ENCODE measurements around the gene KRT78. TPM values are rescaled to one million over a fixed set of nuclear protein-coding genes. Genes with fewer than 3 reads are reported as not detected.

KRT78 gene
- total RNA-seq, 1 donor from 2014 or later: not detected

DNA sequence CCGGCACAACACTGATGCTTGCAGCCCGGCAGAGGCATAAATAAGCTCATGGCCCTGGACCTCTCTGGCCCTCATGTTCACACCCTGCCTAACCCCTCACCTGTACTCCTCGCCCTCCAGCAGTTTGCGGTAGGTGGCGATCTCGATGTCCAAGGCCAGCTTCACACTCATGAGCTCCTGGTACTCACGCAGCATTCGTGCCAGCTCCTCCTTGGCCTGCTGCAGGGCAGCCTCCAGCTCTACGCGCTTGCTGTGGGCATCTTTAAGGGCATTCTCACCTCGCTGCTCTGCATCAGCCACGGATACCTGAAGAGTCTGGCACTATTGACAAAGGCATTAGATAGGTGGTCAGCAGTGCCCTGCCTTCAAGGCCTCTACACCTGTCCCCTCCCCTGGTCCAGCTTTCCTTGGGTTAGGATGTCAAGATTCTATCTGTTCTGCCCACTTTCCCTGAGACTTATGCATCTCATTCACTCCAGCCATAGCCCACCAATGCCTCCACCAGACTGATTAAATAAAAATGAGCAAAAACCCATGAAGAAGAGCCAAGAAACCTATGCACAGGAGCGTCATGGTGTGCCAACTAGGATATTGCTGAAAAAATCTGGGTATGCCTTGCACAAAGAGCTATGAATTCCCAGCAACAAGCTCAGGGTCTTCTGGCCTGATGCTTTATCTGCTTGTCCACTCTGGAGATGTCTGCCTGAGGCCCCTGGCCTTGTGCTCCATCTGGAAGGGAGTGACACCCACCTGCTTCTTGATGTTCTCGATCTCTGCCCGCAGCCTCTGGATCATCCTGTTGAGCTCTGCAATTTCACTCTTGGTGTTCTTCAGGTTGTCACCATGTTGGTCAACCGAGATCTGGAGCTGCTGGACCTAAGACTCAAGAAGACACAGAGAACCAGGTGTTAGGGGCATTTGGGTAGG lies 41.0 kb downstream of the KRT78 start:
- Mint-ChIP-seq H3K36me3 (ENCODE audit: low read depth, unreplicated experiment) (no peaks in the 10 kb centered on the region), H3K9me3 (ENCODE audit: unreplicated experiment) (no peaks in the 10 kb centered on the region), H3K27me3 (ENCODE audit: unreplicated experiment) (peaks cover 2% of the 10 kb centered on the region), H3K4me1 (ENCODE audit: unreplicated experiment) (no peaks in the 10 kb centered on the region), H3K27ac (ENCODE audit: unreplicated experiment) (no peak overlapping the region), H3K4me3 (ENCODE audit: unreplicated experiment) (no peak overlapping the region)
- TF ChIP-seq, protein P1, sequence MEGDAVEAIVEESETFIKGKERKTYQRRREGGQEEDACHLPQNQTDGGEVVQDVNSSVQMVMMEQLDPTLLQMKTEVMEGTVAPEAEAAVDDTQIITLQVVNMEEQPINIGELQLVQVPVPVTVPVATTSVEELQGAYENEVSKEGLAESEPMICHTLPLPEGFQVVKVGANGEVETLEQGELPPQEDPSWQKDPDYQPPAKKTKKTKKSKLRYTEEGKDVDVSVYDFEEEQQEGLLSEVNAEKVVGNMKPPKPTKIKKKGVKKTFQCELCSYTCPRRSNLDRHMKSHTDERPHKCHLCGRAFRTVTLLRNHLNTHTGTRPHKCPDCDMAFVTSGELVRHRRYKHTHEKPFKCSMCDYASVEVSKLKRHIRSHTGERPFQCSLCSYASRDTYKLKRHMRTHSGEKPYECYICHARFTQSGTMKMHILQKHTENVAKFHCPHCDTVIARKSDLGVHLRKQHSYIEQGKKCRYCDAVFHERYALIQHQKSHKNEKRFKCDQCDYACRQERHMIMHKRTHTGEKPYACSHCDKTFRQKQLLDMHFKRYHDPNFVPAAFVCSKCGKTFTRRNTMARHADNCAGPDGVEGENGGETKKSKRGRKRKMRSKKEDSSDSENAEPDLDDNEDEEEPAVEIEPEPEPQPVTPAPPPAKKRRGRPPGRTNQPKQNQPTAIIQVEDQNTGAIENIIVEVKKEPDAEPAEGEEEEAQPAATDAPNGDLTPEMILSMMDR (IDR thresholded peaks at IDR 0.05; ENCODE audit: unreplicated experiment): no peak
- DNase-seq (ENCODE audit: low spot score): no peak

DNA sequence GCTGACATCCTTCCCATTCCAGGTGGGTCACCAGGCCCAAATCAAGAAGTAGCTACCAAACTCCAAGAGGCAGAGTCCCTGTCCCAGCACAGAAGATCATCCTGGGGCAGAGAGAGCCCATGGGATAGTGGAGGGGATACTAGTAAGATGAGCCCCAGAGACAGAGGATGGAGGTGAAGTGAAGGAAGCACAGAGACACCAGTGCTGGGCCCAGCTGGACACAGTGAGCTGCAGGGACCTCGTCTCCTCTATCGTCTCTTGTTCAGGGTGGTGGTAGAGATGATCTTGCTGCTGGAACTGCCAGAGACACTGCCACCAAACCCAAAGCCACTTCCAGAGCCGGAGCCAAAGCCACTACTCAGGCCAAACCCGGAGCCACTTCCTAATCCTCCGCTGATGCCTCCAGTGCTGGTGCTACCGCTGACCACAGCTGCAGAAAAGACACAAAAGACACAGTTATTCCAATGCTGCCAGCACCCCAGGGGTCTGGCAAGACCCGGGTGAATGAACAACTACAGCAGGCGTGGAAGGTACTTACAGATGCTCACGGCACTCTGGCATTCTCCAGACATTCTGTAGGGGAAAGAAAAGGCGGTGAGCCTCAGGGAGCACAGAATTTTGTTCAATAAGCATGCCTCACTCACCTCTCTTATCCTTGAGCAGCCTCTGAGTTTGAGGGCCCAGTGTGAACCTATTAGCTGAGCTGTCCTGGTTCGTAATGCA lies 41.8 kb downstream of the KRT78 start:
- DNase-seq (ENCODE audit: low spot score): no peak
- H3K36me3 Mint-ChIP-seq (ENCODE audit: low read depth, unreplicated experiment): no peaks in the 10 kb centered on the region
- no peaks in the 10 kb centered on the region for H3K9me3 Mint-ChIP-seq (ENCODE audit: unreplicated experiment)
- H3K27me3 Mint-ChIP-seq (ENCODE audit: unreplicated experiment): peaks cover 2% of the 10 kb centered on the region
- H3K4me1 Mint-ChIP-seq (ENCODE audit: unreplicated experiment): no peaks in the 10 kb centered on the region
- no peak overlapping the region for H3K27ac Mint-ChIP-seq (ENCODE audit: unreplicated experiment)
- H3K4me3 Mint-ChIP-seq (ENCODE audit: unreplicated experiment): no peak overlapping the region
- TF ChIP-seq, protein P1 (IDR thresholded peaks at IDR 0.05; ENCODE audit: unreplicated experiment): no peak

DNA sequence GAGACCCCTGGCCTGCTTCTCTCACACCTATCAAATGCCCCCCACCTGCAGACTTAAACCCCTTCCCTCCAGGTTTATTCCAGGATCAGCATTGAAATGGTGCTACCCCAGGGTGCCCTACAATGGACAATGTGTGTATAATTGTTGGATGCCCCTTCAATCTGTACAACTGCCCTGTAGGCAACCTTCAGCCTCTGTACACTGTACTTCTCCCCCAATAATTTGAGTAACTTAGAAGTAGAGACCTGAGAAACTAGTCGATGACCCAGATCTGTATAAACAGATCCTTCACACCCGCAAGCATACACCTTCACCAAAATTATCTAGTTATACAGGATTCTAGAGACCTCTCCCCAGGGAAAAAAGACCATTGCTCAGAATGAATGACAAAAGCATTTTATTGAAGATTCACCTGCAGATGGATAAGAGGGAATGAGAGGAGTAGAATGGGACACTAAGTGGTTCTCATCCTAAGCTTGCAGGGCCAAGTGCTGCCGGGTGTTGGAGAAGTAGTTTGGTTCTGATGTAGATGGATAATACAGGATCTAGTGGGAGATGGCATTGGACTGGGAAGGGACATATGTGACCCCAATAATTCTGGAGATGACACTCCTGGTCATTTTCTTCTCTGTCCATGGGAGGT lies 42.5 kb downstream of the KRT78 start:
- no peak overlapping the region for H3K4me3 Mint-ChIP-seq (ENCODE audit: unreplicated experiment)
- TF ChIP-seq, protein P1 (IDR thresholded peaks at IDR 0.05; ENCODE audit: unreplicated experiment): no peak
- no peaks in the 10 kb centered on the region for H3K4me1 Mint-ChIP-seq (ENCODE audit: unreplicated experiment)
- no peaks in the 10 kb centered on the region for H3K9me3 Mint-ChIP-seq (ENCODE audit: unreplicated experiment)
- H3K27me3 Mint-ChIP-seq (ENCODE audit: unreplicated experiment): peaks cover 2% of the 10 kb centered on the region
- no peaks in the 10 kb centered on the region for H3K36me3 Mint-ChIP-seq (ENCODE audit: low read depth, unreplicated experiment)
- no peak overlapping the region for H3K27ac Mint-ChIP-seq (ENCODE audit: unreplicated experiment)
- no peak for DNase-seq (ENCODE audit: low spot score)

DNA sequence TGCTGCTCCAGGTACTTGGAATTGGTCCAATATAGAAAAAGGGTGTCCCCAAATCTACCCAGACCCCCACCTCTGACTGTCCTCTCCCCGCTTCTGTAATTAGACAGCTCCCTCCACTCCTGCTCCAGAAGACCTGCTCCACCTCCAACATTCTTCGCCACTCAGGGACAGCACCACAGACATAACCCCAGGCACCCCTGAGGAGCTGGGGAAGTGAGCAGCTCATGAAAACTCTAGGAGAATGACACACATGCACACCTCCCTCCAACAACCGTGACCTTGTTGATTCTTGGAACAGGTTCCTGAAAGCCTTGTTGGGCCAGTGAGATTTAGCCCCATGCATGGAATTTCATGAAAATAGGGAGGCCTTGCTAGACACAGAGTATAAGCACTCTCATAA lies 43.1 kb downstream of the KRT78 start:
- Mint-ChIP-seq H3K27me3 (ENCODE audit: unreplicated experiment) (peaks cover 2% of the 10 kb centered on the region), H3K27ac (ENCODE audit: unreplicated experiment) (no peak overlapping the region), H3K4me3 (ENCODE audit: unreplicated experiment) (no peak overlapping the region), H3K36me3 (ENCODE audit: low read depth, unreplicated experiment) (no peaks in the 10 kb centered on the region), H3K4me1 (ENCODE audit: unreplicated experiment) (no peaks in the 10 kb centered on the region), H3K9me3 (ENCODE audit: unreplicated experiment) (no peaks in the 10 kb centered on the region)
- TF ChIP-seq, protein P1 (IDR thresholded peaks at IDR 0.05; ENCODE audit: unreplicated experiment): no peak
- DNase-seq (ENCODE audit: low spot score): no peak

All from endothelial cell (in vitro differentiated cells).